Measurements from ENCODE around the gene MPDZ. TPM values are rescaled to one million over a fixed set of nuclear protein-coding genes. Genes with fewer than 3 reads are reported as not detected.

MPDZ gene
- total RNA-seq, 4 donors from 2014 or later: 3.2 to 16.6 (median 5.3) TPM

GRCh38 chr9:13165956-13166355 lies 113.5 kb downstream of the MPDZ start:
- 61 to 82% methylated on average over 2 of the region's 2 CpGs for WGBS, 2 donors
- TF ChIP-seq, protein P1, sequence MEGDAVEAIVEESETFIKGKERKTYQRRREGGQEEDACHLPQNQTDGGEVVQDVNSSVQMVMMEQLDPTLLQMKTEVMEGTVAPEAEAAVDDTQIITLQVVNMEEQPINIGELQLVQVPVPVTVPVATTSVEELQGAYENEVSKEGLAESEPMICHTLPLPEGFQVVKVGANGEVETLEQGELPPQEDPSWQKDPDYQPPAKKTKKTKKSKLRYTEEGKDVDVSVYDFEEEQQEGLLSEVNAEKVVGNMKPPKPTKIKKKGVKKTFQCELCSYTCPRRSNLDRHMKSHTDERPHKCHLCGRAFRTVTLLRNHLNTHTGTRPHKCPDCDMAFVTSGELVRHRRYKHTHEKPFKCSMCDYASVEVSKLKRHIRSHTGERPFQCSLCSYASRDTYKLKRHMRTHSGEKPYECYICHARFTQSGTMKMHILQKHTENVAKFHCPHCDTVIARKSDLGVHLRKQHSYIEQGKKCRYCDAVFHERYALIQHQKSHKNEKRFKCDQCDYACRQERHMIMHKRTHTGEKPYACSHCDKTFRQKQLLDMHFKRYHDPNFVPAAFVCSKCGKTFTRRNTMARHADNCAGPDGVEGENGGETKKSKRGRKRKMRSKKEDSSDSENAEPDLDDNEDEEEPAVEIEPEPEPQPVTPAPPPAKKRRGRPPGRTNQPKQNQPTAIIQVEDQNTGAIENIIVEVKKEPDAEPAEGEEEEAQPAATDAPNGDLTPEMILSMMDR (IDR thresholded peaks at IDR 0.05): no peak
- no peak for TF ChIP-seq POLR2A (IDR thresholded peaks at IDR 0.05)
- Histone ChIP-seq H3K27me3 (no peaks in the 10 kb centered on the region), H3K4me1 (no peaks in the 10 kb centered on the region), H3K4me3 (no peak overlapping the region), H3K36me3 (peaks cover 0 to 16% (median 0%) of the 10 kb centered on the region in 3 donors), H3K27ac (no peak overlapping the region), H3K9me3 (no peaks in the 10 kb centered on the region)
- DNase-seq: no peak
- intact Hi-C loops (cut with DNase I): no loop called here

DNA sequence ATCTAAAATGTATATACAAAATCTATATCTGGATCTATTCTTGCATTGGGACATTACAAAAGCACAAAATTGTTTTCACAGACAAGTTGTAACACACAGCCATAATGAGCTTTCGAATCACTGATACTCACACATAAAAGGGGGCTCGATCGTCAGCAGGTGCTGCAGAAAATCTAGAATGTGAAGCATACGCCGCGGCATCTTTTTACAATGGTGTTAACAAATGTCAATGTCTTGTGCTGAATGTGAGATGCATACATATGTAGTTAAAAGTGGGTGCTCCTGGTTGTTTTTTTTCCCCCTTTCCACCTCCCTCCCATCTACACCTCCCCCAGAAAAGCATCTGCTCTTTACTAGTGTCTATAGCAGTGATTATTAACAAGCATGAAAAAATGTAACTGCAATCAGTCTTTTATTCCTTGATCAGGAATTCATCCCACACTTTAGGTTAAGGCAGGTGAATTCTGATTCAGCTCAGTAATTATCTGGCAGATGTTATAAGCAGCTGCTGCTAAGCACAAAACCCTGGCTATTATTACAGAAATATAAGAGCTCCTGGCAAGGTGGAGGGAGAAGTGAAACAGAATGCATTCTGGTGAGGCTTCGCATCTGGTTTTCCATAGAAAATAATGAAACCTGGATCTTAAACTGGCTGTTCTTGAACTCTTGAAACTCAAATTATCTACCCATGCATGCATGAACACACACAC lies 114.1 kb downstream of the MPDZ start:
- Histone ChIP-seq H3K4me1 (no peaks in the 10 kb centered on the region), H3K27ac (no peak overlapping the region), H3K9me3 (no peaks in the 10 kb centered on the region), H3K4me3 (no peak overlapping the region), H3K27me3 (no peaks in the 10 kb centered on the region), H3K36me3 (peaks cover 0 to 16% (median 0%) of the 10 kb centered on the region in 3 donors)
- 77 to 86% methylated on average over 7 of the region's 7 CpGs for WGBS, 2 donors
- intact Hi-C loops (cut with DNase I): no loop called here
- DNase-seq: no peak
- TF ChIP-seq, protein P1 (IDR thresholded peaks at IDR 0.05): no peak
- no peak for TF ChIP-seq POLR2A (IDR thresholded peaks at IDR 0.05)

- no peaks in the 10 kb centered on the region for H3K4me1 ChIP-seq
- TF ChIP-seq POLR2A (IDR thresholded peaks at IDR 0.05): no peak
- TF ChIP-seq, protein P1 (IDR thresholded peaks at IDR 0.05): no peak
- intact Hi-C loops (cut with DNase I): no loop called here
- peaks cover 0 to 16% (median 0%) of the 10 kb centered on the region in 3 donors for H3K36me3 ChIP-seq
- no peaks in the 10 kb centered on the region for H3K27me3 ChIP-seq
- no peak overlapping the region for H3K27ac ChIP-seq
- WGBS, 2 donors: 85 to 86% methylated on average over 2 of the region's 2 CpGs
- DNase-seq: no peak
- H3K9me3 ChIP-seq: no peaks in the 10 kb centered on the region
- no peak overlapping the region for H3K4me3 ChIP-seq
Observed at GRCh38 chr9:13163946-13164345, 115.5 kb downstream of the MPDZ start.

DNA sequence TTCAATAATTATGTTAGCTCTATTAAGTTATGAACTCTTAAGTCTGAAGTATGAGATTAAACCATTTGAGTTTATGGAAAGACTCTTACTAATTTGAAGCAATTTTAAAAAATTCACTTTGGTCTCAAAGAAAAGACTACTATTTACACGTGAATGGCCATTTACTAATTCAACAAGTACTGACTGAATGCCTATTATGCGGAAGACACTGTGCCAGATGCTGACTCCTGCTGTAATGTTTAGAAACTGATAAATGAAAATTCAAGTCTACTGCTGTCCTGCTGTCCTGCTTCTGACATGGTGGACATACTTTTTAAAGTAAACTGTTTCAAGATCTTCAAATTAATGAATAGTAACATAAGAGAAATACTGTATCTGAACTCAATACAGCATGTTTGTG lies 116.2 kb downstream of the MPDZ start:
- Histone ChIP-seq H3K27me3 (no peaks in the 10 kb centered on the region), H3K36me3 (peaks cover 0 to 15% (median 0%) of the 10 kb centered on the region in 3 donors), H3K9me3 (no peaks in the 10 kb centered on the region), H3K4me1 (no peaks in the 10 kb centered on the region), H3K27ac (no peak overlapping the region), H3K4me3 (no peak overlapping the region)
- intact Hi-C loops (cut with DNase I): no loop called here
- TF ChIP-seq POLR2A (IDR thresholded peaks at IDR 0.05): no peak
- WGBS, 2 donors: 69 to 83% methylated on average over 2 of the region's 2 CpGs
- no peak for DNase-seq

DNA sequence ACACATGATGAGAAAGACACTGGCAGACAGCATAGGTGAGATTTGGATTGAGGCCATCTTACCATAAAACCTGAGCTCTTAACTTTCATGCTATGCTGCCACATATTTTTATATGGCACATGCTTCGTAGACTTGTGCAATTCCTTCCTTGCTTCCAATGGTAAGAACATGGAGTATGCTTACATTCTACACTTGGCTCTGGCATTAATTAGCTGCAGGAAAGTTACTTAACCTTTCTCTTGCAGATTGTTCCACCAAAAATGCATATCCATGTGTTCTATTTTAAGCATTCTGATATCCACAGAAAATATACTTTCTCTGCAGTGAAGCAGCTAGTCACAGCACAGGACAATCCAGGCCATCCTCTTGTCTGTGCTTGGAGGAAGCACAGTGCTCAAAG lies 119.4 kb downstream of the MPDZ start:
- Histone ChIP-seq H3K9me3 (no peaks in the 10 kb centered on the region), H3K4me1 (no peaks in the 10 kb centered on the region), H3K4me3 (no peak overlapping the region), H3K36me3 (peaks cover 0 to 18% (median 0%) of the 10 kb centered on the region in 3 donors), H3K27me3 (no peaks in the 10 kb centered on the region), H3K27ac (no peak overlapping the region)
- TF ChIP-seq, protein P1 (IDR thresholded peaks at IDR 0.05): no peak
- no peak for TF ChIP-seq POLR2A (IDR thresholded peaks at IDR 0.05)
- no peak for DNase-seq
- intact Hi-C loops (cut with DNase I): no loop called here
- WGBS, 2 donors: 85 to 93% methylated on average over 1 of the region's 1 CpG
